CD4-positive, CD25-positive, alpha-beta regulatory T cell (primary cell): ENCODE data around the gene IQCH. TPM values are rescaled to one million over a fixed set of nuclear protein-coding genes. Genes with fewer than 3 reads are reported as not detected.
A peak's percentile ranks its signal among the peaks of the same experiment; 100 is the strongest.

Source experiments
- ATAC-seq, 2 donors: fragments of 150-1000 bp; cut with Tn5 transposase; one replicate each; pipeline ENCODE4 v1.10.0; 2021; ENCODE audit warnings: low read depth in 2 of 2, moderate number of reproducible peaks in 2 of 2, moderate library complexity in 1 of 2
- DNase-seq, 3 donors: peaks; one replicate each; pipeline versions ENCODE4 v3.0.0 to v3.0.0-alpha.2; 2012 to 2022; ENCODE audit warnings: mixed read lengths in 1 of 3
- H3K27ac ChIP-seq: one replicate; pipeline ENCODE4 v1.7.0; 2013; ENCODE audit warnings: mild to moderate bottlenecking, low read length; ENCODE audit not compliant: insufficient read depth, poor library complexity, severe bottlenecking
- H3K27me3 ChIP-seq: one replicate; pipeline ENCODE4 v1.7.0; 2013; ENCODE audit warnings: low read length; ENCODE audit not compliant: control insufficient read depth, insufficient read depth
- H3K36me3 ChIP-seq: one replicate; pipeline ENCODE4 v1.7.0; 2013; ENCODE audit warnings: mild to moderate bottlenecking, low read length, moderate library complexity; ENCODE audit not compliant: control insufficient read depth, insufficient read depth
- H3K4me1 ChIP-seq: 2 replicates; pipeline ENCODE4 v1.7.0; 2013; ENCODE audit warnings: mild to moderate bottlenecking, low read length; ENCODE audit not compliant: insufficient read depth, control insufficient read depth, poor library complexity, severe bottlenecking
- H3K4me3 ChIP-seq: one replicate; pipeline ENCODE4 v1.7.0; 2013; ENCODE audit warnings: low read depth, mild to moderate bottlenecking, low read length, moderate library complexity
- H3K9me3 ChIP-seq, 2 experiments: 1 replicate in 1 of 2; 2 replicates in 1 of 2; pipeline ENCODE4 v1.7.0; 2013; ENCODE audit warnings: low read length in 2 of 2, mild to moderate bottlenecking in 1 of 2, moderate library complexity in 1 of 2; ENCODE audit not compliant: control insufficient read depth in 2 of 2
- H3K27ac Mint-ChIP-seq, 3 donors: one replicate each; pipeline ENCODE4 v1.8.0; 2020 to 2022; ENCODE audit warnings: mild to moderate bottlenecking in 3 of 3, mixed read lengths in 3 of 3, moderate library complexity in 2 of 3
- H3K27me3 Mint-ChIP-seq: one replicate; pipeline ENCODE4 v1.8.0; 2022; ENCODE audit warnings: mild to moderate bottlenecking, mixed read lengths
- H3K36me3 Mint-ChIP-seq: one replicate; pipeline ENCODE4 v1.8.0; 2020; ENCODE audit warnings: mixed read lengths
- H3K4me1 Mint-ChIP-seq, 4 donors: one replicate each; pipeline ENCODE4 v1.8.0; 2020 to 2022; ENCODE audit warnings: mixed read lengths in 4 of 4, mild to moderate bottlenecking in 1 of 4
- H3K4me3 Mint-ChIP-seq, 4 donors: one replicate each; pipeline ENCODE4 v1.8.0; 2020 to 2022; ENCODE audit warnings: mild to moderate bottlenecking in 4 of 4, mixed read lengths in 4 of 4, moderate library complexity in 3 of 4
- H3K9me3 Mint-ChIP-seq, 7 donors: one replicate each; pipeline ENCODE4 v1.8.0; 2020 to 2022; ENCODE audit warnings: mixed read lengths in 7 of 7, mild to moderate bottlenecking in 3 of 7, moderate library complexity in 2 of 7
- polyA plus RNA-seq, 4 donors: library from polyadenylated mRNA; unstranded; fragments of 300-500 nt; fragmentation: Illumina TruSeq; gene quantifications; one replicate each; pipeline ENCODE4 v1.2.3, GENCODE V29; 2021
- total RNA-seq: library from RNA; stranded (reverse); gene quantifications from one replicate; pipeline ENCODE4 v1.2.3, GENCODE V29; 2022

Gene IQCH
- total and polyA plus RNA-seq, 5 donors from 2014 or later: 0.32 to 0.54 (median 0.38) TPM; not detected in 2

GRCh38 chr15:67304778-67305177, 50.2 kb downstream of the IQCH start:
- ATAC-seq (no peak), DNase-seq (no peak)
- H3K4me3 ChIP-seq: no peak overlapping the region
- H3K4me1 ChIP-seq: no peaks in the 10 kb centered on the region
- Mint-ChIP-seq H3K27ac (no peak overlapping the region), H3K4me1 (no peaks in the 10 kb centered on the region), H3K36me3 (no peaks in the 10 kb centered on the region), H3K27me3 (peaks cover 10% of the 10 kb centered on the region), H3K4me3 (no peak overlapping the region), H3K9me3 (no peaks in the 10 kb centered on the region)
- H3K27me3 ChIP-seq: no peaks in the 10 kb centered on the region
- no peaks in the 10 kb centered on the region for H3K36me3 ChIP-seq
- H3K9me3 ChIP-seq: no peaks in the 10 kb centered on the region
- no peak overlapping the region for H3K27ac ChIP-seq

- H3K27ac ChIP-seq: no peak overlapping the region
- no peak overlapping the region for H3K4me3 Mint-ChIP-seq
- no peaks in the 10 kb centered on the region for H3K9me3 Mint-ChIP-seq
- H3K27me3 Mint-ChIP-seq: peaks cover 14% of the 10 kb centered on the region
- no peaks in the 10 kb centered on the region for H3K36me3 Mint-ChIP-seq
- ATAC-seq: no peak
- no peak overlapping the region for H3K4me3 ChIP-seq
- H3K27ac Mint-ChIP-seq: no peak overlapping the region
- no peaks in the 10 kb centered on the region for H3K9me3 ChIP-seq
- H3K36me3 ChIP-seq: no peaks in the 10 kb centered on the region
- no peaks in the 10 kb centered on the region for H3K27me3 ChIP-seq
- no peak for DNase-seq
- H3K4me1 Mint-ChIP-seq: no peaks in the 10 kb centered on the region
- no peaks in the 10 kb centered on the region for H3K4me1 ChIP-seq
These were observed 50.9 kb downstream of the IQCH start for GRCh38 chr15:67305506-67305905.

- Mint-ChIP-seq H3K9me3 (no peaks in the 10 kb centered on the region), H3K4me3 (no peak overlapping the region)
These were observed 52.6 kb downstream of the IQCH start for GRCh38 chr15:67307156-67307555.

GRCh38 chr15:67307889-67308597, 53.5 kb downstream of the IQCH start:
- Mint-ChIP-seq H3K4me1 (no peaks in the 10 kb centered on the region), H3K9me3 (no peaks in the 10 kb centered on the region), H3K36me3 (no peaks in the 10 kb centered on the region), H3K4me3 (no peak overlapping the region), H3K27me3 (peaks cover 15% of the 10 kb centered on the region), H3K27ac (no peak overlapping the region)
- Histone ChIP-seq H3K27ac (no peak overlapping the region), H3K4me3 (no peak overlapping the region), H3K4me1 (no peaks in the 10 kb centered on the region), H3K36me3 (no peaks in the 10 kb centered on the region), H3K27me3 (no peaks in the 10 kb centered on the region), H3K9me3 (no peaks in the 10 kb centered on the region)
- ATAC-seq (no peak), DNase-seq (no peak)

More at GRCh38 chr15:67307156-67307555, 52.6 kb downstream of the IQCH start:
- no peak overlapping the region for H3K27ac Mint-ChIP-seq
- H3K4me1 Mint-ChIP-seq: no peaks in the 10 kb centered on the region
- Histone ChIP-seq H3K27ac (no peak overlapping the region), H3K4me3 (no peak overlapping the region), H3K27me3 (no peaks in the 10 kb centered on the region), H3K9me3 (no peaks in the 10 kb centered on the region), H3K4me1 (no peaks in the 10 kb centered on the region), H3K36me3 (no peaks in the 10 kb centered on the region)
- ATAC-seq (no peak), DNase-seq (peak in 1 of 3 donors; percentile 32)
- H3K27me3 Mint-ChIP-seq: peaks cover 15% of the 10 kb centered on the region
- no peaks in the 10 kb centered on the region for H3K36me3 Mint-ChIP-seq

- no peaks in the 10 kb centered on the region for H3K36me3 ChIP-seq
- Mint-ChIP-seq H3K27me3 (peaks cover 15% of the 10 kb centered on the region), H3K4me1 (no peaks in the 10 kb centered on the region), H3K9me3 (no peaks in the 10 kb centered on the region), H3K36me3 (no peaks in the 10 kb centered on the region), H3K27ac (no peak overlapping the region), H3K4me3 (no peak overlapping the region)
- no peaks in the 10 kb centered on the region for H3K4me1 ChIP-seq
- no peak for ATAC-seq
- no peak overlapping the region for H3K4me3 ChIP-seq
- no peak for DNase-seq
- no peaks in the 10 kb centered on the region for H3K9me3 ChIP-seq
- no peak overlapping the region for H3K27ac ChIP-seq
- H3K27me3 ChIP-seq: no peaks in the 10 kb centered on the region
These were observed 57.1 kb downstream of the IQCH start for GRCh38 chr15:67311731-67312130.

- H3K4me1 Mint-ChIP-seq: no peaks in the 10 kb centered on the region
- Histone ChIP-seq H3K27me3 (peaks cover 5% of the 10 kb centered on the region), H3K4me1 (no peaks in the 10 kb centered on the region), H3K9me3 (no peaks in the 10 kb centered on the region), H3K4me3 (no peak overlapping the region), H3K36me3 (no peaks in the 10 kb centered on the region), H3K27ac (no peak overlapping the region)
- peaks cover 16% of the 10 kb centered on the region for H3K27me3 Mint-ChIP-seq
- no peak for ATAC-seq
- H3K4me3 Mint-ChIP-seq: no peak overlapping the region
- H3K36me3 Mint-ChIP-seq: peaks cover 3% of the 10 kb centered on the region
- peaks cover 0 to 2% (median 0%) of the 10 kb centered on the region in 7 donors for H3K9me3 Mint-ChIP-seq
- DNase-seq: no peak
- H3K27ac Mint-ChIP-seq: no peak overlapping the region
These were observed 65.4 kb downstream of the IQCH start for GRCh38 chr15:67319961-67320360.

GRCh38 chr15:67321352-67321751, 66.8 kb downstream of the IQCH start:
- Mint-ChIP-seq H3K36me3 (peaks cover 3% of the 10 kb centered on the region), H3K27me3 (peaks cover 18% of the 10 kb centered on the region), H3K4me3 (no peak overlapping the region), H3K9me3 (peaks cover 0 to 2% (median 0%) of the 10 kb centered on the region in 7 donors), H3K4me1 (no peaks in the 10 kb centered on the region), H3K27ac (no peak overlapping the region)
- DNase-seq (no peak), ATAC-seq (no peak)
- H3K36me3 ChIP-seq: no peaks in the 10 kb centered on the region
- H3K27ac ChIP-seq: no peak overlapping the region
- no peaks in the 10 kb centered on the region for H3K9me3 ChIP-seq
- no peak overlapping the region for H3K4me3 ChIP-seq
- peaks cover 5% of the 10 kb centered on the region for H3K27me3 ChIP-seq
- H3K4me1 ChIP-seq: no peaks in the 10 kb centered on the region

- Histone ChIP-seq H3K27ac (no peak overlapping the region), H3K4me1 (no peaks in the 10 kb centered on the region), H3K4me3 (no peak overlapping the region), H3K36me3 (no peaks in the 10 kb centered on the region), H3K9me3 (peaks cover 4 to 6% of the 10 kb centered on the region in 2 experiments), H3K27me3 (peaks cover 6% of the 10 kb centered on the region)
- DNase-seq (no peak), ATAC-seq (no peak)
- H3K4me3 Mint-ChIP-seq: no peak overlapping the region
- peaks cover 0 to 2% (median 0%) of the 10 kb centered on the region in 7 donors for H3K9me3 Mint-ChIP-seq
- H3K4me1 Mint-ChIP-seq: no peaks in the 10 kb centered on the region
- peaks cover 3% of the 10 kb centered on the region for H3K36me3 Mint-ChIP-seq
- H3K27me3 Mint-ChIP-seq: peaks cover 18% of the 10 kb centered on the region
- no peak overlapping the region for H3K27ac Mint-ChIP-seq
These were observed 67.9 kb downstream of the IQCH start for GRCh38 chr15:67322481-67322880.
